SK-N-MC (cell line): ENCODE results near the gene CAMTA1.
A peak's percentile ranks its signal among the peaks of the same experiment; 100 is the strongest.

Source experiments
- DNase-seq: peaks from one replicate; pipeline ENCODE4 v3.0.0-alpha.2; 2011; ENCODE audit warnings: low read depth, low spot score
- H3K27ac ChIP-seq: fragments of 200-600 bp; sonication (generic); 2 replicates; pipeline ENCODE4 v1.5.1; 2016; ENCODE audit warnings: mixed run types
- H3K36me3 ChIP-seq: fragments of 200-600 bp; sonication (generic); 2 replicates; pipeline ENCODE4 v1.6.1; 2017; ENCODE audit warnings: antibody characterized with exemption, low read length, mixed read lengths; ENCODE audit not compliant: insufficient read depth
- H3K4me3 ChIP-seq: fragments of 200-600 bp; sonication (generic); 2 replicates; pipeline ENCODE4 v1.5.1; 2016
- H3K9ac ChIP-seq: fragments of 200-600 bp; sonication (generic); 2 replicates; pipeline ENCODE4 v1.8.0; 2017; ENCODE audit warnings: mixed run types, mixed read lengths; ENCODE audit not compliant: insufficient read length
- H3K9me3 ChIP-seq: fragments of 200-600 bp; sonication (generic); 2 replicates; pipeline ENCODE4 v1.6.1; 2017; ENCODE audit warnings: low read depth, mild to moderate bottlenecking, antibody characterized with exemption, low read length, moderate library complexity, mixed read lengths
- EZH2 ChIP-seq: fragments of 200-600 bp; sonication (generic); IDR thresholded peaks from one replicate; pipeline ENCODE4 v1.6.1; 2017; ENCODE audit warnings: antibody characterized with exemption
- FOXP2 ChIP-seq: optimal IDR thresholded peaks from 2 replicates; pipeline ENCODE3; 2011; ENCODE audit warnings: mild to moderate bottlenecking, moderate library complexity; ENCODE audit not compliant: insufficient read depth; ENCODE audit errors: extremely low read length, control extremely low read depth
- POLR2AphosphoS5 ChIP-seq: IDR thresholded peaks from 2 replicates; pipeline ENCODE4 v1.6.1; 2012; ENCODE audit warnings: mild to moderate bottlenecking, low read depth, low read length, borderline replicate concordance

Gene CAMTA1

DNA sequence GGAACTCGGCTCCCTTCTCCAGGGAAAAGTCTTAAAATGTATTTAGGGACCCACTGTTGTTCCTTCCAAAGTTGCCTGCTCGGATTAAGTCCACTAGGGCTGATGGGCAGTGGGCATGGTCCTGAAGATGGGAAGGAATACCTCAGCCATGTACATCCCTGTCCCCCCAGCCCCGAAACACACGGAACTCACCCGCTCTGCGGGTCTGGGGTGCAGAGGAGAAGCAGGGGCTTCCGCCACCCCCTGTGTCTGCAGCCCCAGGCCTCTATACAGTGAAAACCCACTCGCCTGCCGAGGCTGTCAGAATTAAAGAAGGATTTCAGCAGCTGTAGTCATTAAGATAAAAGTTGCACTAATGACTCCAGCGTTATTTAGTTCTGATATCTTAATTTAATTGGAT, 773.2 kb downstream of the CAMTA1 start:
- DNase-seq = no peak

DNA sequence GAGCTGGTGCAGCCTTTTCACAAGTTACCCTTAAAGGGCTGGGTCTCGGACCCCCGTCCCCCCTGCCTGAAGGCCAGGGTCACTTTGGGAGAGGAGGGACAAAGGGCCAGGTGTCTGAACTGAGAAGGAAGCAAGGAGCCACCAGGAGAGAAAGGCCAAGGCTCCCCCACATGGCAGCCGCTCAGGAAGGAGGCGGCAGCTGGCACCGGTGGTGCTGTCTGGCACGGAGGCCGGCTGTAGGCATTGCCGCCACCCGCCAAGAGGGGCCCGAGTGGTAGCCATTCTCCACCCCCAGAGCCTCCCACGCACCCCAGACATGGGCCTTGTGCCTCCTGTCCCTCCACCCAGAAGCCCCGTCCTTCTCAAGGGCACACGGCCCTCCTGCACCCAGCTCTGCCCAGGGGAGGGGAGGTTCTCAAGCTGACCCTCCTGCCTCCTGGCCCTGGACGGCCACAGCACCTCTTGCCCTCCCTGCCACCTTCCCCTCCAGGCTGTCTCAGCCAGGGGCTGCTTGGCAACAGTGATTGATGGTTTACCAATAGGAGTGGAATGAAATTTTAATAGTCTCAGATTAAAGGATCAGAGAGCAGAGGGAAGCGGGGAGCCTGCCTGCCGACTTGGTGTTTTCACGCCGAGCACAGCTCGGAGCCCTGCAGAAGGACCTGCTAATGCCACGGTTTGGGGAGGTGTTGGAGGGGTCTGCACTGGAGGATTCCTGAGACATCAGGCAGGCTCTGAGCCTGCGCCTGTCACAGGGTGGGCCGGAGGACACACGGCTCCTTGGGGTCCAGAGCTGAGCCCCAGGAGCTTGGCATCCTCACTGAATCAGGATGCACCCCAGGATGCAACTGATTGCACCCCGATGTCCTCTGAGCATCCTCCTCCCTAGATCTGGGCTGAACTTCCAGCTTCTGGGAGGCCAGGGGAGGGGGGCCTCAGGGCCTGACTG, 773.9 kb downstream of the CAMTA1 start:
- TF ChIP-seq EZH2 (no peak), POLR2AphosphoS5 (no peak), FOXP2 (no peak)
- Histone ChIP-seq H3K4me3 (no peak overlapping the region), H3K9ac (no peak overlapping the region), H3K27ac (no peak overlapping the region), H3K36me3 (no peaks in the 10 kb centered on the region), H3K9me3 (no peaks in the 10 kb centered on the region)
- DNase-seq = no peak

More for the DNA sequence above, 773.2 kb downstream of the CAMTA1 start:
- Histone ChIP-seq H3K27ac (no peak overlapping the region), H3K4me3 (no peak overlapping the region), H3K9ac (peak overlapping the region; percentile 12), H3K9me3 (no peaks in the 10 kb centered on the region), H3K36me3 (no peaks in the 10 kb centered on the region)
- TF ChIP-seq FOXP2 = no peak
- TF ChIP-seq POLR2AphosphoS5 = no peak
- TF ChIP-seq EZH2 = no peak

DNA sequence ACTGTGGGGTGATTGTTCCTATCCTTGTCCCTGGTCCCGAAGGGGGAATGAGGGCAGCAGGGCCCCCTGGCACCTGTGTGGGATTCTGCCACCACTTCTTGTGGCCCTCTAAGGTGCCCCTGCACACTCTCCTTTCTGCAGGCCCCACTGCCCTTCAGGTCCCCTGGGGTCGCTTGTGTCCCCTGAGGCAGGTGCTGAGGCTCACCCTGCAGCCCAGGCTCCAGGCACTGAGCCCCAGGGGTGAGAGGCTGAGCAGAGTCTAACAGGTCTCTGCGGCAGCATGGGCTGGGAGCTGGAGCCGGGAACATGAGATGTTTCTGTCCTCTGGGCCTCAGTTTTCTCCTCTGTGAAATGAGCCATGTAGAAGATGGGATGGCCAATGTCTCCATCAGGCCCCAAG, 774.9 kb downstream of the CAMTA1 start:
- no peak overlapping the region for H3K27ac ChIP-seq

DNA sequence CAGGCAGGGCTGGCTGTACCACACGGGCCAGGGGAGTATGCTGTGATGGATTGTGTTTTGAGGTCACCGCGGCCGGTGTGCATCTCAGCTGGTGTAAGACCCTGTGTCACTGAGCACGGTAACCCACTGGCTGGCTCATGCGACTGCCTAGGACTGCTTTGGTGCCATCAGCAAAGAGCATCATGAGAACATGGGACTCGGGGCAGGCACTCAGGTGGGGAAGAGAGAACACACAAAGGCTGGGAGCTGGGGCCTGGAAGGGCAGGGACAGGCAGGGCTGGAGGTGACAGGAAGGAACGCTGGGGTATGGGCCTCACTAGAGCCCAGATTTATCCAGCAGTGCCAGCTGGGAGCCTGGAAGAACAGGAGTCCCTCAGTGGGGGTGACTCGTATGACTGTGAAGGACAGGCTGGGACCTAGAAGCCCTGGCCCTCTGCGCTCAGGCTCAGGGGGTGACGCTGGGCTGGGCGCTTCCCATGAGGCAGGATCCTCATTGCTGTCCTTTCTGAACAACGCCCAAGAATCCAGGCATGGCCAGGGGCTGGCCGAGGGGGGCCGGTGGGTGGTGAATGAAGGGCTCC, 775.4 kb downstream of the CAMTA1 start:
- Histone ChIP-seq H3K9ac (no peak overlapping the region), H3K36me3 (no peaks in the 10 kb centered on the region), H3K9me3 (no peaks in the 10 kb centered on the region), H3K27ac (no peak overlapping the region), H3K4me3 (no peak overlapping the region)
- no peak for DNase-seq
- TF ChIP-seq FOXP2 (no peak), POLR2AphosphoS5 (no peak), EZH2 (no peak)

More for the DNA sequence above, 774.9 kb downstream of the CAMTA1 start:
- Histone ChIP-seq H3K4me3 (no peak overlapping the region), H3K36me3 (no peaks in the 10 kb centered on the region), H3K9ac (no peak overlapping the region), H3K9me3 (no peaks in the 10 kb centered on the region)
- no peak for TF ChIP-seq EZH2
- TF ChIP-seq FOXP2 = no peak
- no peak for TF ChIP-seq POLR2AphosphoS5
- DNase-seq = no peak

DNA sequence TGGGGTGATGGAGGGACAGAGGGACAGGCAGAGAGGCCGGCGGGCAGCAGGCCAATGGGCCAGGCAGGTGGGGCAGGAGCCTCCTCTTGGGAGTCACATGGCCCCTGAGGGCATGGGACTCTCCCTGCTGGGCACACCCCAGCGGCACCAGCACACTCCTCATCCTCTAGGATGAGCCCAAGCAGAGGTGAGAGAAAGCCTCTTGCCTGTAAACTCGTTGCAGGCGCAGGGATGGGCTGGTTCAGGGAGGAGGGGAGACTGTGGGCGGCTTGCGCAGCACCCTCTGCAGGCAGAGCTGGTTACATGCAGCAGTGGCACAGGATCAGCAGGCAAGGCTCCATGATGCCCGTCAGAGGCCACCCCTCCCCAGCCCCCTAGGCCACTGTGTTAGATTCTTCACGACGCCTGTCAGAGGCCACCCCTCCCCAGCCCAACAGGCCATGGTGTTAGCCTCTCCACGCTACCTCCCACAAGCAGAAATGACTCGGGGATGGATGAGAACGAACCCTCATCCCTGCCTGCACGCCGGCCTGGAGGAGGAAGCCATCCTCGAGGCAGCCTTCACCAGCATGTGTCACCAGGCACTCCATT, 776.2 kb downstream of the CAMTA1 start:
- no peak overlapping the region for H3K9ac ChIP-seq
- DNase-seq = no peak

DNA sequence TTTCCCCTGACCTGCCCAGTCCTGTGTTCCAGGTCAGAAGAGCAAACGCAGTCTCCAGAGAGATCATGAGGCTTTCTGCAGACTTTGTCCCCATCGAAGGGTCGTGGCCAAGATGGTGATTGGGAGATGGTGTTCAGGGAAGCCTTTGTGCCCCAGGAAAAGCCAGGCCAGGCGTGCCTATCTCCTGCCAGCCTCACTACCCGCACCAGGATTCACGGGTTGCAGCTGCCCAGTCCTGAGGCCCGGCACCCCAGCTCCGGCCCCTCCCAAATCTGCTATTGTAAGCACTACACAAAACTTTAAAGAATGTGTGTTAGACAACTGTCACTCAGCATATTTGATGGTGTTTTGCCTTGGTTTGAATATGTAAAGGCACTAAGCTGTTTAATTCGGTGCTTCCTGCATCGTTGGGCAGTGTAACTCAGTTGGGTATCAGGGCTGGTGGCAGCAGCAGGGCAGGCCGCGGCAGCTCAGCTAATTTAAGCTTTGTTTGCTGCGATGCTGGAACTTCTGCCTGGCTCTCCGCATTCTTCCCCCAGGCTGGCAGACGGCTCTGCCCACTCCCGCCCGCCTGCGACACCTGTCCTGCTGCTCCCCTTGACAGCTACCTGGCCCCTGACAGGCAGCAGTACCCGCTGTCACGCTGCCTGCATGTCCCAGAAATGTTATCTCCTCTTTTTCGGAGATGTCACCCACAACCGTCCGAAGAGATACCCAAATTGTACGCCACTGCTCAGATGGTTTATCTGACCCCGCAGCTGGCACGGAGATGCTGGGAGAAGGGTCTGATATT, 776.9 kb downstream of the CAMTA1 start:
- Histone ChIP-seq H3K27ac (no peak overlapping the region), H3K9ac (no peak overlapping the region), H3K36me3 (no peaks in the 10 kb centered on the region), H3K4me3 (no peak overlapping the region), H3K9me3 (no peaks in the 10 kb centered on the region)
- no peak for DNase-seq
- TF ChIP-seq FOXP2 = no peak
- TF ChIP-seq EZH2 = no peak
- no peak for TF ChIP-seq POLR2AphosphoS5

More for the DNA sequence above, 776.2 kb downstream of the CAMTA1 start:
- H3K27ac ChIP-seq = no peak overlapping the region
- TF ChIP-seq EZH2 (no peak), FOXP2 (no peak), POLR2AphosphoS5 (no peak)
- H3K36me3 ChIP-seq = no peaks in the 10 kb centered on the region
- no peak overlapping the region for H3K4me3 ChIP-seq
- H3K9me3 ChIP-seq = no peaks in the 10 kb centered on the region

DNA sequence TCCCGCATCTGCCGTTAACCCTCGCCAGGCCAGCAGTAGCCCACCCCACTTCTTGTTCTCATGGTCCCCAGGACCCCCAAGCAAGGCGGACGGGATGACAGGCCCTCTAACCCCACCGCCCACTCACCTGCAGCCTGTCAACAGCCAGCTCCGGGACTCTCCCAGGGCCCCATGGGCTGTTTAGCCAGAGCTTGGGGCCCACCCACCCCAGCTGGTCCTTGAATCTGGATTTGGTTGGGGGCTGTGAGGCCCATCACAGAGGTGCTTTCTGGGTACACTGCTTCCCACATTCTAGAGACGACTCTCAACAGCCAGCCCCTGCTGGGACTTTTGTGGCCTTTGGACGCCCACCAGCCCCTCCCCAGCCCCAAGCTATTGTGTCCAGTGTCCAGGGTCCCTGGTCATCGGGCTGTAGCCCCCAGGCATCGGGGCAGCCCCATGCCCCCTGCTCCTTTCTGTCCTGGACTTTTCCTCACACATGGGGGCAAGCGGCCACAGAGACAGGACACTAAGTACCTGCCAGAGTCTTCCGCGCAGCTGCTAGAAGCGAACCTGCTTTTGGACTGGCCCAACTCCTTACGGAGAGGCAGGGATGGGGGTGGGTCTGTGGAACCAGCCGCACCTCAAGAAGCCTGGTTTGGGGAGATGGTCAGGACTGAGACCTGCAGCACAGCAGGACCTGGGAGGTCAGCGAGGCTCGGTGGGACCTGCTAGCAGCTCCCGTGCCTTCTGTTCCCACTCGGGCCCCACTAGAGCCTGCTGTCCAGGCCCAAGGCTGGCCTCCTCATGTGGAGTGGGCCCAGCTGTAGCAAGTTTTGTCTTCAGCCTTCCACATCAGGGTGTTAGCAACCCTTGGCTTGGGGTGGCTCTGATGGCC, 777.7 kb downstream of the CAMTA1 start:
- Histone ChIP-seq H3K4me3 (no peak overlapping the region), H3K36me3 (no peaks in the 10 kb centered on the region), H3K9me3 (no peaks in the 10 kb centered on the region), H3K9ac (no peak overlapping the region), H3K27ac (no peak overlapping the region)
- TF ChIP-seq FOXP2 (no peak), EZH2 (no peak), POLR2AphosphoS5 (no peak)
- no peak for DNase-seq
